ENCODE measurements around the gene ITGA11. TPM values are rescaled to one million over a fixed set of nuclear protein-coding genes. Genes with fewer than 3 reads are reported as not detected.
A peak's percentile ranks its signal among the peaks of the same experiment; 100 is the strongest.
"Not testable (repeated sequence)": the region's sequence is repeated elsewhere in the genome, so short reads cannot be mapped to it uniquely, and the experiment has no call there.

ITGA11 gene
- total and polyA plus RNA-seq, 10 donors: 0.27 to 17.2 (median 5.8) TPM

DNA sequence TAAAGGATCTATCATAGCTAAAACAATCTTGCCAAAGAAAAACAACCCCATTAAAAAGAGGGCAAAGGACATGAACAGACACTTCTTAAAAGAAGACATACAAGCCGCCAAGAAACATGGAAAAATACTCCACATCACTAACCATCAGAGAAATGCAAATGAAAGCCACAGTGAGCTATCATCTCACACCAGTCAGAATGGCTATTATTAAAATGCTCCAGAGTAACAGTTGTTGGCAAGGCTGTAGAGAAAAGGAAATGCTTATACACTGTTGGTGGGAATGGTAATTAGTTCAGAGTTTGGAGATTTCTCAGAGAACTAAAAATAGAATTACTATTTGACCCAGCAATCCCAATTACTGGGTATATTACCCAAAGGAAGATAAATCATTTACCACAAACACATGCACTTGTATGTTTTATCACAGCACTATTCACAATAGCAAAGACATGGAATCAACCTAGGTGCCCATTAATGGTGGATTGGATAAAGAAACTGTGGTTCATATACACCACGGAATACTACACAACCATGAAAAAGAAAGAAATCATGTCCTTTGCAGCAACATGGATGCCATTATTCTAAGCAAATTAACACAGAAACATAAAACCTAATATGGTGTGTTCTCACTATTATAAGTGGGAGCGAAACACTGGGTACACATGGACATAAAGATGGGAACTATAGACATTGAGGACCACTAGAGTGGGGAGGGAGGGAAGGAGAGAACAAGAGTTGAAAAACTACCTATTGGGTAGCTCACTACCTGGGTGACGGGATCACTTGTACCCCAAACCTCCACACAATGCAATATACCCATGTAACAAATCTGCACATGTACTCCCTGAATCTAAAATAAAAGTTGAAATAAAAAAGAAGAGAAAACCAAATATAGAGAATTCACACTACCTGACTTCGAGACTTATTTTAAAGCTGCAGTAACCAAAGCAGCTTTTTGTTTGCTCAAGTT, 32.6 kb downstream of the ITGA11 start:
- WGBS, 5 donors: 82 to 93% (median 90%) methylated on average over 5 of the region's 5 CpGs
- no peaks in the 10 kb centered on the region for H3K36me3 ChIP-seq
- no peak for DNase-seq
- peak overlapping the region in 1 of 8 donors; percentile 29 for H3K27ac ChIP-seq
- no peaks in the 10 kb centered on the region for H3K27me3 ChIP-seq (replicated peaks in 1 of 7)
- intact Hi-C loops (cut with DNase I; ENCODE audit: low total_unique reads): no loop called here
- no peak overlapping the region for H3K4me3 ChIP-seq
- H3K4me1 ChIP-seq: no peaks in the 10 kb centered on the region
- peaks cover 0 to 11% (median 0%) of the 10 kb centered on the region in 8 donors for H3K9me3 ChIP-seq
- TF ChIP-seq, protein P1, sequence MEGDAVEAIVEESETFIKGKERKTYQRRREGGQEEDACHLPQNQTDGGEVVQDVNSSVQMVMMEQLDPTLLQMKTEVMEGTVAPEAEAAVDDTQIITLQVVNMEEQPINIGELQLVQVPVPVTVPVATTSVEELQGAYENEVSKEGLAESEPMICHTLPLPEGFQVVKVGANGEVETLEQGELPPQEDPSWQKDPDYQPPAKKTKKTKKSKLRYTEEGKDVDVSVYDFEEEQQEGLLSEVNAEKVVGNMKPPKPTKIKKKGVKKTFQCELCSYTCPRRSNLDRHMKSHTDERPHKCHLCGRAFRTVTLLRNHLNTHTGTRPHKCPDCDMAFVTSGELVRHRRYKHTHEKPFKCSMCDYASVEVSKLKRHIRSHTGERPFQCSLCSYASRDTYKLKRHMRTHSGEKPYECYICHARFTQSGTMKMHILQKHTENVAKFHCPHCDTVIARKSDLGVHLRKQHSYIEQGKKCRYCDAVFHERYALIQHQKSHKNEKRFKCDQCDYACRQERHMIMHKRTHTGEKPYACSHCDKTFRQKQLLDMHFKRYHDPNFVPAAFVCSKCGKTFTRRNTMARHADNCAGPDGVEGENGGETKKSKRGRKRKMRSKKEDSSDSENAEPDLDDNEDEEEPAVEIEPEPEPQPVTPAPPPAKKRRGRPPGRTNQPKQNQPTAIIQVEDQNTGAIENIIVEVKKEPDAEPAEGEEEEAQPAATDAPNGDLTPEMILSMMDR (IDR thresholded peaks at IDR 0.05 in 8 of 11, conservative IDR thresholded peaks at IDR 0.05 in 3 of 11): no peak
- TF ChIP-seq POLR2AphosphoS5 (IDR thresholded peaks at IDR 0.05): no peak
- TF ChIP-seq POLR2A (IDR thresholded peaks at IDR 0.05): no peak

DNA sequence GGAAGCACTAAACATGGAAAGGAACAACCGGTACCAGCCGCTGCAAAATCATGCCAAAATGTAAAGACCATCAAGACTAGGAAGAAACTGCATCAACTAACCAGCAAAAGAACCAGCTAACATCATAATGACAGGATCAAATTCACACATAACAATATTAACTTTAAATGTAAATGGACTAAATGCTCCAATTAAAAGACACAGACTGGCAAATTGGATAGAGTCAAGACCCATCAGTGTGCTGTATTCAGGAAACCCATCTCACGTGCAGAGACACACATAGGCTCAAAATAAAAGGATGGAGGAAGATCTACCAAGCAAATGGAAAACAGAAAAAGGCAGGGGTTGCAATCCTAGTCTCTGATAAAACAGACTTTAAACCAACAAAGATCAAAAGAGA, 34.0 kb downstream of the ITGA11 start:
- H3K27me3 ChIP-seq (replicated peaks in 1 of 7); H3K36me3 ChIP-seq; intact Hi-C loops (cut with DNase I; ENCODE audit: low total_unique reads); H3K4me1 ChIP-seq; H3K4me3 ChIP-seq; H3K9me3 ChIP-seq; H3K27ac ChIP-seq; DNase-seq: not testable (repeated sequence)
- 92 to 94% methylated on average over 2 of the region's 3 CpGs; no CpG with 5 or more reads in 3 of the 5 donors for WGBS, 5 donors

DNA sequence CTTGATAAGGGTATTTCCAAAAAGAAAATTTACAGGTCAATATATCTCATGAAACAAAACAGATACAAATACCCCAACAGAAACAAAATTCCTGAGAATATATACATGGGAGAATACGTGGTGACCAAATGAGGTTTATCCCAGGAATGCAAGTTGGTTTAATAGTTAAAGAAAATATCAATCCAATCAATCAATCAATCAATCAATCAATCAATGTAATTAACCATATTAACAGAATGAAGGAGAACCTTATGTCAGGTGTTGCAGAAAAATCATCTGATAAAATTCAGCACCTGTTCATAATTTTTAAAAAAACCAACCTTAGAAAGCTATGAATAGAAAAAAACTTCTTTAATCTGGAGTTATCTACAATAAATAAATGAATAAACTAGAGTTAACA, 35.9 kb downstream of the ITGA11 start:
- H3K27ac ChIP-seq: no peak overlapping the region
- TF ChIP-seq POLR2A (IDR thresholded peaks at IDR 0.05) (no peak), POLR2AphosphoS5 (IDR thresholded peaks at IDR 0.05) (no peak)
- TF ChIP-seq, protein P1 (IDR thresholded peaks at IDR 0.05 in 8 of 11, conservative IDR thresholded peaks at IDR 0.05 in 3 of 11): no peak
- WGBS, 5 donors: 80 to 90% (median 88%) methylated on average over 1 of the region's 1 CpG
- intact Hi-C loops (cut with DNase I; ENCODE audit: low total_unique reads): no loop called here
- no peaks in the 10 kb centered on the region for H3K36me3 ChIP-seq
- peaks cover 0 to 6% (median 0%) of the 10 kb centered on the region in 8 donors for H3K9me3 ChIP-seq
- DNase-seq: no peak
- H3K4me3 ChIP-seq: no peak overlapping the region
- peaks cover 0 to 16% (median 0%) of the 10 kb centered on the region in 7 donors for H3K27me3 ChIP-seq (replicated peaks in 1 of 7)
- no peaks in the 10 kb centered on the region for H3K4me1 ChIP-seq

DNA sequence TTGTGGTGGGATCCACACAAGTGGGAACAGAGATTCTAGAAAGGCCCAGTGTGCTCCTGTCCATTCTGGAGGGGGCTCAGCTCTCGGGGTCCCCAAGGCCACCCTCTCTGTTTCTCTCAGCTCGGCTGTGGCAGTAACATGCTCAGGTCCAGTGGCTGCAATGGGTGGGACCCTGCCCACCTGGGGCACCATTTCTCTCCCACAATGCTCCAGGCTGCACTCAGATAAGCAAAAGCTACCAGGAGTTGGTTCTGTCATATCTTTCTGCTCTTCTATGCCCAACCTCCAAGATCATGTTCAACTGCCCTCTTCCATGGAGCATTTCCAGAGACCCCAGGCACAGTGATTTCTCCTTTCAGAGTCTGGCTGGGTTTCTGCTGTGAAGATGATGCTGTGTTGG, 40.8 kb downstream of the ITGA11 start:
- no peaks in the 10 kb centered on the region for H3K36me3 ChIP-seq
- H3K9me3 ChIP-seq: peaks cover 0 to 6% (median 0%) of the 10 kb centered on the region in 8 donors
- DNase-seq: no peak
- H3K4me3 ChIP-seq: no peak overlapping the region
- no peak overlapping the region for H3K27ac ChIP-seq
- intact Hi-C loops (cut with DNase I; ENCODE audit: low total_unique reads): no loop called here
- TF ChIP-seq, protein P1 (IDR thresholded peaks at IDR 0.05 in 8 of 11, conservative IDR thresholded peaks at IDR 0.05 in 3 of 11): no peak
- TF ChIP-seq POLR2A (IDR thresholded peaks at IDR 0.05) (no peak), POLR2AphosphoS5 (IDR thresholded peaks at IDR 0.05) (no peak)
- H3K4me1 ChIP-seq: peaks cover 0 to 10% (median 3%) of the 10 kb centered on the region in 6 donors
- peaks cover 0 to 57% (median 0%) of the 10 kb centered on the region in 7 donors for H3K27me3 ChIP-seq (replicated peaks in 1 of 7)
- 80 to 97% (median 93%) methylated on average over 2 of the region's 2 CpGs for WGBS, 5 donors

Measured in spleen (tissue), 11 donors.